Smooth muscle cell (in vitro differentiated cells): ENCODE data around the gene RND3. TPM values are rescaled to one million over a fixed set of nuclear protein-coding genes. Genes with fewer than 3 reads are reported as not detected.

Experiments used
- DNase-seq: peaks from one replicate; lab custom pipeline; 2025; ENCODE audit not compliant: unreplicated experiment; lab: John Stamatoyannopoulos, UW
- H2AFZ ChIP-seq: fragments of 200-600 bp; sonication (generic); 2 replicates; pipeline ENCODE4 v1.6.0; 2016; ENCODE audit warnings: antibody characterized with exemption, low read depth, mild to moderate bottlenecking
- H3F3A ChIP-seq: fragments of 200-600 bp; sonication (generic); 2 replicates; pipeline ENCODE4 v1.6.0; 2017; ENCODE audit warnings: antibody characterized with exemption, low read depth
- H3K27ac ChIP-seq: fragments of 200-600 bp; sonication (generic); 2 replicates; pipeline ENCODE4 v1.5.1; 2016; ENCODE audit warnings: low read depth, mild to moderate bottlenecking
- H3K27me3 ChIP-seq: fragments of 200-600 bp; sonication (generic); 2 replicates; pipeline ENCODE4 v1.6.1; 2016; ENCODE audit warnings: low read depth, mild to moderate bottlenecking
- H3K36me3 ChIP-seq: fragments of 200-600 bp; sonication (generic); 2 replicates; pipeline ENCODE4 v1.5.1; 2016; ENCODE audit warnings: low read depth
- H3K4me1 ChIP-seq: fragments of 200-600 bp; sonication (generic); 2 replicates; pipeline ENCODE4 v1.5.1; 2016; ENCODE audit warnings: low read depth
- H3K4me2 ChIP-seq: fragments of 200-600 bp; sonication (generic); 2 replicates; pipeline ENCODE4 v1.6.0; 2016; ENCODE audit warnings: mild to moderate bottlenecking
- H3K4me3 ChIP-seq: fragments of 200-600 bp; sonication (generic); 2 replicates; pipeline ENCODE4 v1.5.1; 2016; ENCODE audit warnings: mild to moderate bottlenecking
- H3K79me2 ChIP-seq: fragments of 200-600 bp; sonication (generic); 2 replicates; pipeline ENCODE4 v1.6.0; 2016; ENCODE audit warnings: low read depth, mild to moderate bottlenecking
- H3K9ac ChIP-seq: fragments of 200-600 bp; sonication (generic); 2 replicates; pipeline ENCODE4 v1.6.0; 2016; ENCODE audit warnings: low read depth
- H3K9me3 ChIP-seq: fragments of 200-600 bp; sonication (generic); replicated peaks from 2 replicates; pipeline ENCODE4 v1.5.1; 2016; ENCODE audit warnings: low read depth
- H4K20me1 ChIP-seq: fragments of 200-600 bp; sonication (generic); 2 replicates; pipeline ENCODE4 v1.6.0; 2016; ENCODE audit warnings: low read depth
- CTCF ChIP-seq: fragments of 200-600 bp; sonication (generic); IDR thresholded peaks from 2 replicates; pipeline ENCODE4 v1.5.1; 2017; ENCODE audit warnings: borderline replicate concordance, mild to moderate bottlenecking, antibody characterized with exemption; ENCODE audit not compliant: insufficient read depth, poor library complexity, severe bottlenecking
- WGBS: methylation state at CpG from one replicate; pipeline ENCODE4 v1.1.7; 2016; ENCODE audit warnings: low lambda C conversion rate; 5-methylcytosine and 5-hydroxymethylcytosine counted together
- polyA plus RNA-seq: library from polyadenylated mRNA; unstranded; fragments of >200 nt; fragmentation: Nextera tagmentation; extraction: Ambion mirVana; gene quantifications from 2 replicates; pipeline ENCODE4 v1.2.1, GENCODE V29; 2016
- total RNA-seq: library from RNA; depleted of rRNA; stranded (reverse); fragments of >200 nt; gene quantifications from 2 replicates; pipeline ENCODE4 v1.2.3, GENCODE V29; 2014

RND3 gene
- total and polyA plus RNA-seq, 2 experiments from 2014 or later = 125 to 256 TPM

- no peak overlapping the region for H3K27ac ChIP-seq
- no peak overlapping the region for H3K4me3 ChIP-seq
- H3K4me2 ChIP-seq = no peak overlapping the region
- no peaks in the 10 kb centered on the region for H3K9me3 ChIP-seq
- peaks cover 34% of the 10 kb centered on the region for H3K4me1 ChIP-seq
- no peaks in the 10 kb centered on the region for H4K20me1 ChIP-seq
- no peaks in the 10 kb centered on the region for H3K36me3 ChIP-seq
- H2AFZ ChIP-seq = no peak overlapping the region
- no peaks in the 10 kb centered on the region for H3K79me2 ChIP-seq
- DNase-seq = no peak
- H3K27me3 ChIP-seq = no peaks in the 10 kb centered on the region
- peaks cover 31% of the 10 kb centered on the region for H3F3A ChIP-seq
- TF ChIP-seq CTCF = no peak
- WGBS = 78% methylated on average over 1 of the region's 1 CpG
- H3K9ac ChIP-seq = no peak overlapping the region
These were observed 23.2 kb downstream of the RND3 start for GRCh38 chr2:150464270-150464669.

GRCh38 chr2:150462770-150463169, 24.7 kb downstream of the RND3 start:
- TF ChIP-seq CTCF = no peak
- Histone ChIP-seq H3K4me2 (no peak overlapping the region), H3K27me3 (no peaks in the 10 kb centered on the region), H3F3A (peaks cover 18% of the 10 kb centered on the region), H2AFZ (no peak overlapping the region), H3K9ac (no peak overlapping the region), H3K27ac (no peak overlapping the region), H3K4me3 (no peak overlapping the region), H4K20me1 (no peaks in the 10 kb centered on the region), H3K36me3 (no peaks in the 10 kb centered on the region), H3K79me2 (no peaks in the 10 kb centered on the region), H3K9me3 (no peaks in the 10 kb centered on the region), H3K4me1 (peaks cover 25% of the 10 kb centered on the region)
- 66% methylated on average over 2 of the region's 2 CpGs for WGBS
- no peak for DNase-seq

GRCh38 chr2:150459281-150459680, 28.2 kb downstream of the RND3 start:
- Histone ChIP-seq H4K20me1 (no peaks in the 10 kb centered on the region), H2AFZ (peak overlapping the region; percentile 77), H3K27me3 (no peaks in the 10 kb centered on the region), H3F3A (no peaks in the 10 kb centered on the region), H3K27ac (peak overlapping the region; percentile 73), H3K4me3 (no peak overlapping the region), H3K9ac (no peak overlapping the region), H3K79me2 (no peaks in the 10 kb centered on the region), H3K4me2 (peak overlapping the region; percentile 53), H3K4me1 (peaks cover 8% of the 10 kb centered on the region), H3K9me3 (no peaks in the 10 kb centered on the region), H3K36me3 (no peaks in the 10 kb centered on the region)
- no peak for TF ChIP-seq CTCF
- no peak for DNase-seq
- WGBS = 50% methylated on average over 1 of the region's 1 CpG

DNA sequence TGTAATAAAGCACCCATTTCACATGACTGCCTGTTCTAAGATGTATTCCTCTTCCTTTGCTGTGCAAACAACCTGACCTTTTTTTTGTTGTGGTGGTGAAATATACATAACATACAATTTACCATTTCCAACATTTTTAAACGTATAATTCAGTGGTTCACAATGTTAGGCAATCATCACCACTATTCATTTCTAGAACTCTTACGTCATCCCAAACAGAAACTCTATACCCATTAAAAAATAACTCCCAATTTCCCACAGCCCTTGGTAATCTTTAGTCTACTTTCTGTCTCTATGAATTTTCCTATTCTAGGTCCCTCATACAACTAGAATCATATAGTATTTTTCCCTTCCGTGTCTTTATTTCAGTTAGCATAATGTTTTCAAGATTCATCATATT, 36.7 kb downstream of the RND3 start:
- Histone ChIP-seq H2AFZ (no peak overlapping the region), H3K36me3 (no peaks in the 10 kb centered on the region), H4K20me1 (no peaks in the 10 kb centered on the region), H3K4me1 (no peaks in the 10 kb centered on the region), H3K9me3 (no peaks in the 10 kb centered on the region), H3K9ac (no peak overlapping the region), H3K4me3 (no peak overlapping the region), H3K4me2 (no peak overlapping the region), H3K27ac (peak overlapping the region; percentile 84), H3K79me2 (no peaks in the 10 kb centered on the region), H3F3A (no peaks in the 10 kb centered on the region), H3K27me3 (no peaks in the 10 kb centered on the region)
- no peak for DNase-seq
- WGBS = 86% methylated on average over 3 of the region's 3 CpGs
- TF ChIP-seq CTCF = no peak
